BJ (cell line): ENCODE results near the gene OTUD3. TPM values are rescaled to one million over a fixed set of nuclear protein-coding genes. Genes with fewer than 3 reads are reported as not detected.

Experiments used
- CTCF ChIA-PET: fragments of 350-600 bp; formaldehyde crosslinking; extraction: SDS; loops from one replicate; lab custom pipeline; 2021; ENCODE audit warnings: antibody characterized with exemption, inconsistent platforms; lab: Yijun Ruan, JAX
- POLR2A ChIA-PET: fragments of 300-600 bp; sonication (Branson Sonifier 250); formaldehyde crosslinking; extraction: SDS; loops from one replicate; lab custom pipeline; 2021; ENCODE audit warnings: antibody characterized with exemption; lab: Charles Lee
- DNase-seq: peaks from one replicate; pipeline ENCODE4 v3.0.0-alpha.2; 2011; ENCODE audit warnings: low read depth
- H3K27me3 ChIP-seq: 2 replicates; pipeline ENCODE4 v1.6.0; 2011; ENCODE audit warnings: low read length; ENCODE audit not compliant: control insufficient read depth, insufficient read depth
- H3K36me3 ChIP-seq: 2 replicates; pipeline ENCODE4 v1.5.1; 2011; ENCODE audit warnings: low read length; ENCODE audit not compliant: control insufficient read depth, insufficient read depth
- H3K4me3 ChIP-seq: 2 replicates; pipeline ENCODE4 v1.5.1; 2011; ENCODE audit warnings: low read depth, mild to moderate bottlenecking, control low read depth, low read length
- polyA plus RNA-seq: library from polyadenylated mRNA; depleted of rRNA; stranded (reverse); fragments of >200 nt; gene quantifications from 2 replicates; pipeline ENCODE4 v1.2.3, GENCODE V29; 2011
- TF ChIP-seq, protein P1 (sequence below): IDR thresholded peaks from 2 replicates; pipeline ENCODE4 v1.5.1; 2011; ENCODE audit warnings: low read depth, mild to moderate bottlenecking, control low read depth, inconsistent platforms, low read length, moderate library complexity; ENCODE audit not compliant: insufficient read depth

The OTUD3 gene
- polyA plus RNA-seq, 1 experiment = 2.5 TPM

DNA sequence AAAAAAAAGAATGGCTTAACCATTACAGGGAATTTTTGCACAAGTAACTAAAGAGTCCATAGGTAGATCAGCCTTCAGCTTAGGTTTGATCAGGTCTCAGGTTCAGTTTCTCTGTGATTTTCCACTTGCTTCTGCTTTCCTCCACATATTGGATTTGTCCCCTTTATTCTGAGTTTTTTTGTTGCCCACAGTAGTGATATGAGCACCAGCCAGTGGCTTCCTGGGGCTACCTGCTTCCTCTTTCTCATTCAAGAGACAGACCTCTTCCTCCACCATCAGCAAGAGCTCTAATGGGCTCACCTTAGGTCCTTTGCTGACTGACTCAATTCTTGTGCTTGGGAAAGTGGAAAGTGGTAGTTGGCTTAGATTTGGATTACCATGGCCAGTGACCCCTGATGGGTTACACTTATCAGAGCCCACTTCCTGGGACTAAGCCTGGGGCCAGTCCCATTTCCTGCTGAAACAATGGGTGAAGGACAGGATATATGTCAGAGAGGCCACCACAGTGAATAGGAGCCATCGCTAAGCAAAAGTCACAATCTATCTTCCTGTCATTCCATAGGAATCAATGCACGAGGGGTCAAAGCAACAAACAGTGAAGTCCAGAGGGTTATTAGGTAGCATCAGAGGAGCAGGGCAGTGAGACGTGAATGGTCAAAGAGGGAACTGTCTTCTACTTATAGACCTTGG, 54.0 kb downstream of the OTUD3 start:
- no peak for DNase-seq
- H3K4me3 ChIP-seq = no peak overlapping the region
- CTCF ChIA-PET = interaction anchor here (0.8 kb wide), 1 partner anchor 39 kb away, joined by 3 read pairs; no protein-coding TSS in a partner anchor
- no peaks in the 10 kb centered on the region for H3K36me3 ChIP-seq
- H3K27me3 ChIP-seq = no peaks in the 10 kb centered on the region
- POLR2A ChIA-PET = no interaction called here
- TF ChIP-seq, protein P1, sequence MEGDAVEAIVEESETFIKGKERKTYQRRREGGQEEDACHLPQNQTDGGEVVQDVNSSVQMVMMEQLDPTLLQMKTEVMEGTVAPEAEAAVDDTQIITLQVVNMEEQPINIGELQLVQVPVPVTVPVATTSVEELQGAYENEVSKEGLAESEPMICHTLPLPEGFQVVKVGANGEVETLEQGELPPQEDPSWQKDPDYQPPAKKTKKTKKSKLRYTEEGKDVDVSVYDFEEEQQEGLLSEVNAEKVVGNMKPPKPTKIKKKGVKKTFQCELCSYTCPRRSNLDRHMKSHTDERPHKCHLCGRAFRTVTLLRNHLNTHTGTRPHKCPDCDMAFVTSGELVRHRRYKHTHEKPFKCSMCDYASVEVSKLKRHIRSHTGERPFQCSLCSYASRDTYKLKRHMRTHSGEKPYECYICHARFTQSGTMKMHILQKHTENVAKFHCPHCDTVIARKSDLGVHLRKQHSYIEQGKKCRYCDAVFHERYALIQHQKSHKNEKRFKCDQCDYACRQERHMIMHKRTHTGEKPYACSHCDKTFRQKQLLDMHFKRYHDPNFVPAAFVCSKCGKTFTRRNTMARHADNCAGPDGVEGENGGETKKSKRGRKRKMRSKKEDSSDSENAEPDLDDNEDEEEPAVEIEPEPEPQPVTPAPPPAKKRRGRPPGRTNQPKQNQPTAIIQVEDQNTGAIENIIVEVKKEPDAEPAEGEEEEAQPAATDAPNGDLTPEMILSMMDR = no peak

DNA sequence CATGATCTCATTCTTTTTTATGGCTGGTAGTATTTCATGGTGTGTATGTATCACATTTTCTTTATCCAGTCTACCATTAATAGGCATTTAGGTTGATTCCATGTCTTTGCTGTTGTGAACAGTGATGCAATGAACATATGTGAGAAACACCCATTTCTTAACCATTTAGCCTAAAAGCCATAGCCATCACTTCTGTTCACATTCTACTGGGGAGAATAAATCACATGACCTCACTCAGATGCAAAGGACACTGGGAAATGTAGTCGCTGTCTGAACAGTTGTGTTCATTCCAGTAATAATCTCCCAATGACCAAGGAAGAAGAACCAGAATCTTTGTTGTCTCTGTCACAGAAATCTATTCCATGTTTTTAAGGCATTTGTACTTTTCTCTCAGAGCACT, 56.3 kb downstream of the OTUD3 start:
- Histone ChIP-seq H3K36me3 (no peaks in the 10 kb centered on the region), H3K4me3 (no peak overlapping the region), H3K27me3 (no peaks in the 10 kb centered on the region)
- ChIA-PET CTCF (no interaction called here), POLR2A (no interaction called here)
- TF ChIP-seq, protein P1 = no peak
- DNase-seq = no peak

DNA sequence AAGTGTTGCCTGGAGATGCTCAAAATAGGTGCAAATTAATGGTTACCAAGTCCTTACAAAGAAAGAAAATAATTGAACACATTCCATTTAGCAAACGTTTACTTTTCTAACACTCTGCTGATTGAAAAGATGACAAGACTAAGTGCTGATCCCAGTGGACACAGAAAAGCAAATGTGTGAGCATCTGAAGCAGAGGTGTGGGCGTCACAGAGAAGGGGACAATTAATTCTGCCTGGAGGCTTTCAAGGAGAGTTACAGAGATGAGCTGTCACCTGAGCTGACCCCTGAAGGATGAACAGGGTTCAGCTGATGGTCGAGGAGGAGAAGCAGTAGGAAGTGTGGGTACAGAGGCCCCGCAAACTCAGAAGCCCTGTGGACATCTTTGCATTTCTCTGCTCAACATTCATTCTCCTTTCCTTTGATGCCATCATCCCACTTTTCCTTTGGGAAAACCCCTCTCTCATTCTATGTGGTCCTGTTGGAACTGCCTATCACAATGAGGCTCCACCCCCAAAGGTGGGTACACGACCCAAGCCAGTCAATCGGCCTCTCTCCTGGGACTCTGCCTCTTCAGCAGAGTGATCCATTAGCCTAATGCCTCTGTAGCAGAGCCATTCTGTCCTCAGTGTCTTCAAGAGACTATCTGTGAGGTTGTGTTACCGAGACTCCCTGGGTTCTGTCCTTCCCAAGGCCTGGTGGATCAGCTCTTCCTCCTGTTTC, 58.5 kb downstream of the OTUD3 start:
- Histone ChIP-seq H3K27me3 (no peaks in the 10 kb centered on the region; the same call in 1 of the 2 replicates), H3K4me3 (no peak overlapping the region), H3K36me3 (no peaks in the 10 kb centered on the region)
- ChIA-PET POLR2A (no interaction called here), CTCF (interaction anchor here (0.5 kb wide), 1 partner anchor 207 kb away, joined by 3 read pairs; no protein-coding TSS in a partner anchor)
- TF ChIP-seq, protein P1 = no peak
- DNase-seq = no peak

DNA sequence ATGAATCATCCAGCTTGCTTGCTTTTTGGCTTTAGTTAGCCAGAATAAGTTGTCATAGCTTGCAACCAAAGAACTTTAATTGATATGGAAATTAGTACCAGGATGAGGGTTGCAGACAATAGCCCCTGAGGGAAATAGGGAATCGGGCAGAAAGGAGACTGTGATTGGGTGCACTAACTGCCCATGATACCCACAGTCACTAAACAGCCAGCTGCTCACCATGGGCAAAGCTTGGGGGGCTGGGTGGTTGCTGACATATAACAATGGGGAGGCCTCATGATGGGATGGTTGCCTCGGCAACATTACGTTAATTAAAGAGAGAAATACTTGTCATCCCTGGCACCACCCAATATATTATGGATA, 59.0 kb downstream of the OTUD3 start:
- Histone ChIP-seq H3K27me3 (no peaks in the 10 kb centered on the region; the same call in 1 of the 2 replicates), H3K36me3 (no peaks in the 10 kb centered on the region), H3K4me3 (no peak overlapping the region)
- TF ChIP-seq, protein P1 = no peak
- CTCF ChIA-PET = interaction anchor here (0.5 kb wide), 1 partner anchor 206 kb away, joined by 3 read pairs; no protein-coding TSS in a partner anchor
- POLR2A ChIA-PET = no interaction called here
- no peak for DNase-seq

DNA sequence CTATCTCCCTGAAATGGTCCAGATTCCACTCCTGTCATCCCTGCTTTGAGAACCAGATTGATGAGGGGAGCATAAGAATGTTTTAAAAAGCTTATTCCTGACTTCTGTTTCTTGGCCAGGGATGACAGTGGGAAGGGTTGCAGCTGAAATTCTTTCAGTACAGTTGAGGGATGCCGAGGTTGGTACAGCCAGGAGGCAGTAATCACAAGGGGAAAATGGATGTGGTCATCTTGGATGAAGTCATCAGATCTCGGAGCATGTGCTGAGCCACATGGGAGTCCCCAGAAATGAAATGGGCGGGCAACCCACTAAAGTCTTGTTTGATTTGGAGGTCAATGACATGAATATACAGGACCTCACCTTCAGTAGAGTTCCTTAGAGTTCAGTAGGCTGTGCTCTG, 59.9 kb downstream of the OTUD3 start:
- H3K36me3 ChIP-seq = no peaks in the 10 kb centered on the region
- no peaks in the 10 kb centered on the region; the same call in 1 of the 2 replicates for H3K27me3 ChIP-seq
- ChIA-PET POLR2A (no interaction called here), CTCF (no interaction called here)
- no peak for DNase-seq
- H3K4me3 ChIP-seq = no peak overlapping the region
- TF ChIP-seq, protein P1 = no peak
